Heart left ventricle (tissue), 16 donors: Measurements from ENCODE around the gene ZFYVE26. TPM values are rescaled to one million over a fixed set of nuclear protein-coding genes. Genes with fewer than 3 reads are reported as not detected.
"Not testable (repeated sequence)": the region's sequence is repeated elsewhere in the genome, so short reads cannot be mapped to it uniquely, and the experiment has no call there.

ENCODE experiments used
- ATAC-seq, 4 donors: fragments of 200-7000 bp; cut with Tn5 transposase; one replicate each; pipeline ENCODE4 v1.9.1; 2020 to 2022; ENCODE audit warnings: moderate library complexity in 4 of 4, mild to moderate bottlenecking in 3 of 4, moderate number of reproducible peaks in 1 of 4
- DNase-seq, 5 donors: peaks; one replicate each; pipeline ENCODE4 v3.0.0-alpha.2; 2020
- H3K27ac ChIP-seq, 12 donors: fragments of 200-600 bp; sonication (generic) in 4 of 12; one replicate each; pipeline versions ENCODE4 v1.5.0 to v1.8.0; 2016 to 2022; ENCODE audit warnings: mild to moderate bottlenecking in 2 of 12
- H3K27me3 ChIP-seq, 9 donors: fragments of 200-600 bp; sonication (generic) in 2 of 9; one replicate each; pipeline versions ENCODE4 v1.5.1 to v1.8.0; 2016 to 2022; ENCODE audit warnings: mild to moderate bottlenecking in 3 of 9
- H3K36me3 ChIP-seq, 9 donors: fragments of 200-600 bp; sonication (generic) in 2 of 9; one replicate each; pipeline versions ENCODE4 v1.5.0 to v1.8.0; 2018 to 2022; ENCODE audit warnings: mild to moderate bottlenecking in 2 of 9
- H3K4me1 ChIP-seq, 12 donors: fragments of 200-600 bp; sonication (generic) in 4 of 12; one replicate each; pipeline versions ENCODE4 v1.5.0 to v1.8.0; 2016 to 2022; ENCODE audit warnings: mild to moderate bottlenecking in 3 of 12
- H3K4me3 ChIP-seq, 12 donors: fragments of 200-600 bp; sonication (generic) in 4 of 12; one replicate each; pipeline versions ENCODE4 v1.5.0 to v1.8.0; 2017 to 2022; ENCODE audit warnings: mild to moderate bottlenecking in 9 of 12, moderate library complexity in 4 of 12
- H3K9me3 ChIP-seq, 12 donors: fragments of 200-600 bp; sonication (generic) in 4 of 12; one replicate each; pipeline versions ENCODE4 v1.5.0 to v1.8.0; 2016 to 2022; ENCODE audit warnings: mild to moderate bottlenecking in 1 of 12
- POLR2A ChIP-seq, 2 donors: fragments of 450-650 bp; IDR thresholded peaks; one replicate each; pipeline ENCODE4 v1.6.1; 2017; ENCODE audit warnings: antibody characterized with exemption in 2 of 2, mild to moderate bottlenecking in 2 of 2, moderate library complexity in 2 of 2
- WGBS, 4 donors: extraction: QIAGEN DNeasy Blood & Tissue Kit in 2 of 4; methylation state at CpG; one replicate each; pipeline versions ENCODE4 v1.1.5 to v1.1.7; 2013 to 2018; 5-methylcytosine and 5-hydroxymethylcytosine counted together
- intact Hi-C, 10 donors: fragments of 100-400 bp; cut with DNase I; formaldehyde crosslinking; loops; one replicate each; pipeline versions ENCODE4 v1.11.1 to v1.14.2; 2022
- polyA plus RNA-seq, 2 donors: library from polyadenylated mRNA; stranded (reverse); fragments of 200-250 nt; gene quantifications; one replicate each; pipeline ENCODE4 v1.2.3, GENCODE V29; 2013
- total RNA-seq, 9 donors: library from RNA; depleted of rRNA in 2 of 9; stranded (reverse); fragments of >200 nt in 2 of 9; fragmentation: NEBNext Ultra II Directional in 3 of 9; extraction: Animal tissue kit (Norgen Biotek cat#: 25700) in 3 of 9; gene quantifications; one replicate each; pipeline versions ENCODE4 v1.1.0 to v1.2.4, GENCODE V29; 2016 to 2023
- TF ChIP-seq, protein P1 (sequence below), 12 donors: fragments of 200-600 bp; sonication (generic) in 4 of 12; IDR thresholded peaks; one replicate each; pipeline versions ENCODE4 v1.5.0 to v1.8.0; 2018 to 2022; ENCODE audit warnings: antibody characterized with exemption in 12 of 12, mild to moderate bottlenecking in 5 of 12
- donor health status: ischemic (EF 13 %, LVEDD 7.1; RV severe dilation, severe dysfunction).
- donor health status: healthy with polysubstance abuse.
- donor health status: DM: no; HTN: yes; CAD: no.
- donor health status: DM: no; HTN: no; CAD: no.
- donor health status: ischemic (EF 25% LVEDD 6.9; RV normal size, moderate dysfunction).
- donor health status: ischemic (EF 25% LVEDD 5.7; RV mildly dilated, moderate dysfunction).
- donor health status: healthy.
- donor health status: DM: yes; HTN: yes; CAD: no.
- donor health status: ischemic (EF 35%, LVEDD 5.7; RV mildly dilated, moderate dysfunction).
- donor health status: nonischemic (EF 11% LVEDD 7.7; RV severe dilation, severe dysfunction).
- donor health status: DM: yes; HTN: yes; CAD: no.
- donor health status: PGD.
- donor health status: ischemic (EF 29% LVEDD 5.4; RV normal size, mild dysfunction).
- donor health status: nonischemic (EF 23%, LVEDD 6.1; RV moderate dilation, normal function).

ZFYVE26 gene
- total and polyA plus RNA-seq, 11 donors = 5.1 to 24.1 (median 18.2) TPM

DNA sequence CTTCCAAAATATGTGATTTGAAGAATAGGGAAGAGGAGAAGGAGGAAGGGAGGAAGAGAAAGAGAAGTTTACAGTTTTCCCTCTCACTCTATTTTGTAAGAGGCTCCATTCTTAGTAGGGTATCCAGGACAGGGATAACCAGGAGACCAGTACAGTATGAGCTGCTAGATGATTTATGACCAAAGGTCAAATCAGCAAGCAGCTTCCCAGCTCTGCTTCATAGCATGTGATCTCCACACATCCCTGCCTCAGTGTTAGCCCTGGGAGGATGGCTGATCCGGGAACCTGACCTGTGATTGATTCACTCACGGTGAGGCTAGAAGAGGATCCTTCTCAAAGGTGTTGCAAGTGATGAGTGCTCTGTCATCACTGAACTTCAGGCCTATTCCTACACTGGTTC lies 98.1 kb downstream of the ZFYVE26 start:
- ATAC-seq (no peak), DNase-seq (no peak)
- Histone ChIP-seq H3K27me3 (peaks cover 0 to 7% (median 0%) of the 10 kb centered on the region in 9 donors), H3K9me3 (no peaks in the 10 kb centered on the region), H3K4me3 (no peak overlapping the region), H3K27ac (no peak overlapping the region), H3K4me1 (peaks cover 0 to 12% (median 6%) of the 10 kb centered on the region in 12 donors), H3K36me3 (no peaks in the 10 kb centered on the region)
- WGBS, 4 donors = 51 to 70% (median 57%) methylated on average over 2 of the region's 2 CpGs
- intact Hi-C loops = no loop called here
- TF ChIP-seq, protein P1, sequence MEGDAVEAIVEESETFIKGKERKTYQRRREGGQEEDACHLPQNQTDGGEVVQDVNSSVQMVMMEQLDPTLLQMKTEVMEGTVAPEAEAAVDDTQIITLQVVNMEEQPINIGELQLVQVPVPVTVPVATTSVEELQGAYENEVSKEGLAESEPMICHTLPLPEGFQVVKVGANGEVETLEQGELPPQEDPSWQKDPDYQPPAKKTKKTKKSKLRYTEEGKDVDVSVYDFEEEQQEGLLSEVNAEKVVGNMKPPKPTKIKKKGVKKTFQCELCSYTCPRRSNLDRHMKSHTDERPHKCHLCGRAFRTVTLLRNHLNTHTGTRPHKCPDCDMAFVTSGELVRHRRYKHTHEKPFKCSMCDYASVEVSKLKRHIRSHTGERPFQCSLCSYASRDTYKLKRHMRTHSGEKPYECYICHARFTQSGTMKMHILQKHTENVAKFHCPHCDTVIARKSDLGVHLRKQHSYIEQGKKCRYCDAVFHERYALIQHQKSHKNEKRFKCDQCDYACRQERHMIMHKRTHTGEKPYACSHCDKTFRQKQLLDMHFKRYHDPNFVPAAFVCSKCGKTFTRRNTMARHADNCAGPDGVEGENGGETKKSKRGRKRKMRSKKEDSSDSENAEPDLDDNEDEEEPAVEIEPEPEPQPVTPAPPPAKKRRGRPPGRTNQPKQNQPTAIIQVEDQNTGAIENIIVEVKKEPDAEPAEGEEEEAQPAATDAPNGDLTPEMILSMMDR (IDR thresholded peaks at IDR 0.05) = no peak
- no peak for TF ChIP-seq POLR2A (IDR thresholded peaks at IDR 0.05)

DNA sequence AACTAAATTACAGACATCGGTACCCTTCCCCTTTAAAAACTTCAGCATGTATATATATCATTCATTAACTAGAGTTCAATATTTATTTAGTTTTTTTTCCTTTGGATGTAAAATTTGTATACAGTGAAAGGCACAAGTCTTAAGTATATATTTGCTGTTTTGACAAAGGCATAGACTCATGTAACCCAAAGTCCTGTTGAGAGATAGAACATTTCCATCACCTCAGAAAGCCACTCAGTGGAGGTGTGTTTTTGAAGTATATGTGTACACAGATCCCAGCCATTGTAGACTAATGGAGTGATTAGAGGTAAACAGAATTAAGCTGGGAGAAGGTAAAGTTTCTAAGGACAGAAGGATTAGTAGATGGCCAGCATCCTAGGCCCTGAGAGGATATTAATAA lies 99.3 kb downstream of the ZFYVE26 start:
- 92 to 99% (median 97%) methylated on average over 1 of the region's 1 CpG for WGBS, 4 donors
- DNase-seq = no peak
- Histone ChIP-seq H3K4me3 (no peak overlapping the region), H3K27me3 (no peaks in the 10 kb centered on the region), H3K4me1 (peaks cover 0 to 4% (median 1%) of the 10 kb centered on the region in 12 donors), H3K9me3 (no peaks in the 10 kb centered on the region), H3K36me3 (no peaks in the 10 kb centered on the region), H3K27ac (no peak overlapping the region)
- TF ChIP-seq, protein P1 (IDR thresholded peaks at IDR 0.05) = no peak
- TF ChIP-seq POLR2A (IDR thresholded peaks at IDR 0.05) = no peak
- intact Hi-C loops = no loop called here
- ATAC-seq = no peak

DNA sequence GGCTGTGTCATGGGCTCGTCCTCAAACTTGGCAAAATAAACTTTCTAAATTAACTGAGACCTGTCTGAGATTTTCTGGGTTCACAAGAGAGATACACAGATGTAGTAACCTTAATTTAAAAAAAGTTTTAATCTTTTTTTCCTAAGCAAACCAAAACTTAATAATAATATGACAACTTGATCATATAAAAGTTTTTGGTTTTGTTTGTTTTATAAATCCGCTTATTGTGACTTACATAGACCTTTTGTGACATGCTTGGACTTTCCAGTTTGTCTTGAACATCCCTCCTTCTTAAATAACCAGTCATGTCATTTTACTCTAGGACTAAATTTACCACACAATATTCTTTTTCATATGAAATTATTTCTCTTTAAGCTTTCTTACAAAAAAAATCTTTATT lies 106.2 kb downstream of the ZFYVE26 start:
- TF ChIP-seq, protein P1 (IDR thresholded peaks at IDR 0.05) = no peak
- no peak for TF ChIP-seq POLR2A (IDR thresholded peaks at IDR 0.05)
- Histone ChIP-seq H3K9me3 (peaks cover 0 to 18% (median 2%) of the 10 kb centered on the region in 12 donors), H3K27me3 (no peaks in the 10 kb centered on the region), H3K4me3 (no peak overlapping the region), H3K4me1 (no peaks in the 10 kb centered on the region), H3K27ac (no peak overlapping the region), H3K36me3 (no peaks in the 10 kb centered on the region)
- no peak for DNase-seq
- intact Hi-C loops = no loop called here
- WGBS, 4 donors = 82 to 90% (median 85%) methylated on average over 2 of the region's 2 CpGs
- ATAC-seq = no peak

DNA sequence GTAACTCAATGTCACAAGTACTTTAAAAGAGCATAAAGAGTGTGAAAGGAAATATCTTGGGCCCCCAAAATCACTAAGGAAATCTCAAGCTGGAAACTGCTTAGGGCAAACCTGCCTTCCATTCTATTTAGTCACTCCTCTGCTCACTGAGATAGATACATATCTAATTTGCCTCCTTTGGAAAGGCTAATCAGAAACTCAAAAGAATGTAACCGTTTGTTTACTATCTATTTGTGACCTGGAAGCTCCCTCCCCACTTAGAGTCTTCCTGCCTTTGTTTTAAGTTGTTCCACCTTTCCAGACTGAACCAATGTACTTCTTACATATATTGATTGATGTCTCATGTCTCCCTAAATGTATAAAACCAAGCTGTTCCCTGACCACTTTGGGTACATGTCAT lies 106.6 kb downstream of the ZFYVE26 start:
- 46 to 67% (median 55%) methylated on average over 1 of the region's 1 CpG for WGBS, 4 donors
- peaks cover 0 to 18% (median 2%) of the 10 kb centered on the region in 12 donors for H3K9me3 ChIP-seq
- ATAC-seq, H3K27me3 ChIP-seq, H3K27ac ChIP-seq, H3K4me3 ChIP-seq, H3K4me1 ChIP-seq, H3K36me3 ChIP-seq, DNase-seq: not testable (repeated sequence)
- intact Hi-C loops = loop anchor here in 5 of 10 donors (5.0 to 10.0 kb wide), 4 partner anchors 95 to 285 kb away; partner anchors contain the start of gene ARG2 (in 1 of the 5)

DNA sequence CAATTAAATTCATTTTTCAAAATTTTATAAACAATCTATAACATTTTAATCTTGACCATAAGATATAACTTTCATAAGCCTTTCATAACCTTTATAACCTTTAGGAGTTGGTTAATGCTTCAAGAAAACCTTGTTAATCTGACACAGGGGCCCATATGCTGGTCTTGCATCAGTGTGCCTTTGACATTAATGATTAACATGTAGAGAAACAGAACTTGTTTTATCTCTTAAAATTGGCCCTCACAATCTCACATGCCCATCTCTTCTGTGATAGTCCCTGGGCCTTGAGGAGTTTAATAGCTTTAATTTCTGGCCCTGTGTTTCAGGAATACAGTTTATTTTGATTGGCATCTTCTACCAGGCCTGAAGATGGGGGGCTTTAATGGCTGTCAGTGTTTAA lies 107.0 kb downstream of the ZFYVE26 start:
- H3K4me3 ChIP-seq, H3K27ac ChIP-seq, H3K27me3 ChIP-seq, H3K4me1 ChIP-seq, DNase-seq, H3K36me3 ChIP-seq, ATAC-seq: not testable (repeated sequence)
- intact Hi-C loops = loop anchor here in 5 of 10 donors (5.0 to 10.0 kb wide), 4 partner anchors 95 to 285 kb away; partner anchors contain the start of gene ARG2 (in 1 of the 5)
- peaks cover 0 to 18% (median 2%) of the 10 kb centered on the region in 12 donors for H3K9me3 ChIP-seq
